Measurements from ENCODE around the gene FKRP. TPM values are rescaled to one million over a fixed set of nuclear protein-coding genes. Genes with fewer than 3 reads are reported as not detected.
A peak's percentile ranks its signal among the peaks of the same experiment; 100 is the strongest.

The FKRP gene
- total RNA-seq, 1 experiment from 2014 or later = 24.1 TPM

DNA sequence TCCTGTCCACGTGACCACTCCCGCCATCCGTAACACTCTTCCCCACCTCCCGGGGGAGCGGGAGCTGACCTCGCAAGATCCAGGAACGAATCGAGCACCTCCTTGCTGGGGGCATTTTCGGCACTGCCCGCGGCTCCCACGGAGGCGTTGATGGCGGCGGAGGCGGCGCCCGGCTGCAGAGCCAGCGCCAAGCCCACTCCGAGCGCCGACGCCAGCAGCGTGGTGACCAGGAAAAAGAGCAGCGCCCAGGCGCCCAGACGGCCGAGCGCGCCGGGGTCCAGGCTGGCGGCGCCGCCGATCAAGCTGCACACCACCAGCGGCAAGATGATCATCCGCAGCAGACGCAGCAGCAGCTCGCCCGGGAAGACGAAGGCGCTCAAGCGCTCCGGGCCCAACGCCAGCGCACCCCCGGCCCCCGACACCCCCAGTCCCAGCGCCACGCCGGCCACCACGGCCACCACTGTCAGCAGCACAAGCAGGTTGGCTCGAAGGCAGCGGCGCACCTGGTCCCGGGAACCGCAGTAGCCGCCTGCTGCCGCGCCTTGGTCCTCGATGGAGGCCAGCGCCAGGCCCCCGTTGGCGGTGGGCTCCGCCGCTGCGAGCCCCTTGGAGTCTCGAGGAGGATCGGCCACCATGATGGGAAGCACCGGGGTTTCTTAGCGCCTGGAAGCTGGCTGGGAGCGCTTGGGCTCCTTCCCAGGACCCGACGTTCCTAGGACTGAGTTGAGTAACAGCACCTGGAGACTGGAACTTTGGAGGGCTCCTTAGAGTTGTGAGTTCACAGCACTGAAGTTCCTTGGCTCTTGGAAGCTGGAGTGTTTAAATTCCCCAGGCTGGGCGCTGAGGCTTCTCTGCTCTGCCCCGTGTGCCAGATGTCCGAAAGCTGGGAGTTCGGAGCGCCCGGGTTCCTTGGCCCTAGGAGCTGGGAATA is 41.7 kb downstream of the FKRP start:
- ChIA-PET POLR2A (interaction anchor here (0.6 to 1.9 kb wide), 11 partner anchors 9 to 456 kb away, joined by 3 to 11 read pairs (median 3); partner anchors contain the start of gene AP2S1), CTCF (interaction anchor here (0.5 to 2.6 kb wide), 5 partner anchors 30 to 312 kb away, joined by 3 to 22 read pairs (median 4); no protein-coding TSS in a partner anchor)
- Mint-ChIP-seq H3K9me3 (no peaks in the 10 kb centered on the region), H3K4me3 (peak overlapping the region; percentile 95), H3K27me3 (ENCODE audit: low read depth) (peaks cover 16% of the 10 kb centered on the region), H3K36me3 (peaks cover 26% of the 10 kb centered on the region), H3K4me1 (peaks cover 42% of the 10 kb centered on the region), H3K27ac (peak overlapping the region; percentile 60)
- ATAC-seq = peak; percentile 4; the same call in 1 of the 2 replicates
- DNase-seq (ENCODE audit: low spot score) = peak; percentile 53
- TF ChIP-seq, protein P1, sequence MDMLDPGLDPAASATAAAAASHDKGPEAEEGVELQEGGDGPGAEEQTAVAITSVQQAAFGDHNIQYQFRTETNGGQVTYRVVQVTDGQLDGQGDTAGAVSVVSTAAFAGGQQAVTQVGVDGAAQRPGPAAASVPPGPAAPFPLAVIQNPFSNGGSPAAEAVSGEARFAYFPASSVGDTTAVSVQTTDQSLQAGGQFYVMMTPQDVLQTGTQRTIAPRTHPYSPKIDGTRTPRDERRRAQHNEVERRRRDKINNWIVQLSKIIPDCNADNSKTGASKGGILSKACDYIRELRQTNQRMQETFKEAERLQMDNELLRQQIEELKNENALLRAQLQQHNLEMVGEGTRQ (CRISPR knock-in tag; IDR thresholded peaks at IDR 0.05) = peak; percentile 91
- no peak for TF ChIP-seq ZBTB21 (CRISPR knock-in tag; IDR thresholded peaks at IDR 0.05; ENCODE audit: borderline replicate concordance)
- TF ChIP-seq, protein P2, sequence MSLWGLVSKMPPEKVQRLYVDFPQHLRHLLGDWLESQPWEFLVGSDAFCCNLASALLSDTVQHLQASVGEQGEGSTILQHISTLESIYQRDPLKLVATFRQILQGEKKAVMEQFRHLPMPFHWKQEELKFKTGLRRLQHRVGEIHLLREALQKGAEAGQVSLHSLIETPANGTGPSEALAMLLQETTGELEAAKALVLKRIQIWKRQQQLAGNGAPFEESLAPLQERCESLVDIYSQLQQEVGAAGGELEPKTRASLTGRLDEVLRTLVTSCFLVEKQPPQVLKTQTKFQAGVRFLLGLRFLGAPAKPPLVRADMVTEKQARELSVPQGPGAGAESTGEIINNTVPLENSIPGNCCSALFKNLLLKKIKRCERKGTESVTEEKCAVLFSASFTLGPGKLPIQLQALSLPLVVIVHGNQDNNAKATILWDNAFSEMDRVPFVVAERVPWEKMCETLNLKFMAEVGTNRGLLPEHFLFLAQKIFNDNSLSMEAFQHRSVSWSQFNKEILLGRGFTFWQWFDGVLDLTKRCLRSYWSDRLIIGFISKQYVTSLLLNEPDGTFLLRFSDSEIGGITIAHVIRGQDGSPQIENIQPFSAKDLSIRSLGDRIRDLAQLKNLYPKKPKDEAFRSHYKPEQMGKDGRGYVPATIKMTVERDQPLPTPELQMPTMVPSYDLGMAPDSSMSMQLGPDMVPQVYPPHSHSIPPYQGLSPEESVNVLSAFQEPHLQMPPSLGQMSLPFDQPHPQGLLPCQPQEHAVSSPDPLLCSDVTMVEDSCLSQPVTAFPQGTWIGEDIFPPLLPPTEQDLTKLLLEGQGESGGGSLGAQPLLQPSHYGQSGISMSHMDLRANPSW (CRISPR knock-in tag; conservative IDR thresholded peaks at IDR 0.05; ENCODE audit: low read depth) = no peak
- TF ChIP-seq FOXK1 (CRISPR knock-in tag; IDR thresholded peaks at IDR 0.05) = 0 out of 2 replicates have a peak, but pooled peaks have one; percentile 36
- peak; percentile 77; the same call in 1 of the 2 replicates for TF ChIP-seq FOXP1 (CRISPR knock-in tag; IDR thresholded peaks at IDR 0.05; ENCODE audit: borderline replicate concordance)
- TF ChIP-seq FOXJ3 (CRISPR knock-in tag; IDR thresholded peaks at IDR 0.05; ENCODE audit: borderline replicate concordance) = no peak
- no peak for TF ChIP-seq PREB (CRISPR knock-in tag; IDR thresholded peaks at IDR 0.05; ENCODE audit: borderline replicate concordance)
- no peak for TF ChIP-seq ZNF416 (CRISPR knock-in tag; IDR thresholded peaks at IDR 0.05)
- TF ChIP-seq, protein P3, sequence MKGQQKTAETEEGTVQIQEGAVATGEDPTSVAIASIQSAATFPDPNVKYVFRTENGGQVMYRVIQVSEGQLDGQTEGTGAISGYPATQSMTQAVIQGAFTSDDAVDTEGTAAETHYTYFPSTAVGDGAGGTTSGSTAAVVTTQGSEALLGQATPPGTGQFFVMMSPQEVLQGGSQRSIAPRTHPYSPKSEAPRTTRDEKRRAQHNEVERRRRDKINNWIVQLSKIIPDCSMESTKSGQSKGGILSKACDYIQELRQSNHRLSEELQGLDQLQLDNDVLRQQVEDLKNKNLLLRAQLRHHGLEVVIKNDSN (CRISPR knock-in tag; IDR thresholded peaks at IDR 0.05) = peak; percentile 86; the same call in 1 of the 2 replicates
- no peak for TF ChIP-seq NFE2L1 (CRISPR knock-in tag; IDR thresholded peaks at IDR 0.05)
- TF ChIP-seq, protein P4, sequence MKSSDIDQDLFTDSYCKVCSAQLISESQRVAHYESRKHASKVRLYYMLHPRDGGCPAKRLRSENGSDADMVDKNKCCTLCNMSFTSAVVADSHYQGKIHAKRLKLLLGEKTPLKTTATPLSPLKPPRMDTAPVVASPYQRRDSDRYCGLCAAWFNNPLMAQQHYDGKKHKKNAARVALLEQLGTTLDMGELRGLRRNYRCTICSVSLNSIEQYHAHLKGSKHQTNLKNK (CRISPR knock-in tag; IDR thresholded peaks at IDR 0.05) = no peak
- TF ChIP-seq TCF7 (CRISPR knock-in tag; IDR thresholded peaks at IDR 0.05; ENCODE audit: low read depth) = no peak
- TF ChIP-seq ZNF423 (CRISPR knock-in tag; IDR thresholded peaks at IDR 0.05) = no peak
- no peak for TF ChIP-seq ZNF263 (CRISPR knock-in tag; IDR thresholded peaks at IDR 0.05; ENCODE audit: low read depth)
- no peak for TF ChIP-seq AR (CRISPR knock-in tag; IDR thresholded peaks at IDR 0.05)
- TF ChIP-seq ZNF219 (CRISPR knock-in tag; IDR thresholded peaks at IDR 0.05; ENCODE audit: borderline replicate concordance) = no peak
- TF ChIP-seq SP1 (CRISPR knock-in tag; conservative IDR thresholded peaks at IDR 0.05) = peak; percentile 28; the same call in 1 of the 2 replicates
- TF ChIP-seq NR3C1 (CRISPR knock-in tag; conservative IDR thresholded peaks at IDR 0.05; ENCODE audit: low read depth) = no peak
- TF ChIP-seq, protein P5, sequence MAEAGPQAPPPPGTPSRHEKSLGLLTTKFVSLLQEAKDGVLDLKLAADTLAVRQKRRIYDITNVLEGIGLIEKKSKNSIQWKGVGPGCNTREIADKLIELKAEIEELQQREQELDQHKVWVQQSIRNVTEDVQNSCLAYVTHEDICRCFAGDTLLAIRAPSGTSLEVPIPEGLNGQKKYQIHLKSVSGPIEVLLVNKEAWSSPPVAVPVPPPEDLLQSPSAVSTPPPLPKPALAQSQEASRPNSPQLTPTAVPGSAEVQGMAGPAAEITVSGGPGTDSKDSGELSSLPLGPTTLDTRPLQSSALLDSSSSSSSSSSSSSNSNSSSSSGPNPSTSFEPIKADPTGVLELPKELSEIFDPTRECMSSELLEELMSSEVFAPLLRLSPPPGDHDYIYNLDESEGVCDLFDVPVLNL (CRISPR knock-in tag; IDR thresholded peaks at IDR 0.05; ENCODE audit: borderline replicate concordance, low read depth) = 0 out of 2 replicates have a peak, but pooled peaks have one; percentile 40
- TF ChIP-seq ZNF121 (CRISPR knock-in tag; IDR thresholded peaks at IDR 0.05) = no peak
- TF ChIP-seq ETV6 (CRISPR knock-in tag; IDR thresholded peaks at IDR 0.05) = 0 out of 2 replicates have a peak, but pooled peaks have one; percentile 42
- no peak for TF ChIP-seq EMX1 (CRISPR knock-in tag; IDR thresholded peaks at IDR 0.05)
- TF ChIP-seq, protein P6, sequence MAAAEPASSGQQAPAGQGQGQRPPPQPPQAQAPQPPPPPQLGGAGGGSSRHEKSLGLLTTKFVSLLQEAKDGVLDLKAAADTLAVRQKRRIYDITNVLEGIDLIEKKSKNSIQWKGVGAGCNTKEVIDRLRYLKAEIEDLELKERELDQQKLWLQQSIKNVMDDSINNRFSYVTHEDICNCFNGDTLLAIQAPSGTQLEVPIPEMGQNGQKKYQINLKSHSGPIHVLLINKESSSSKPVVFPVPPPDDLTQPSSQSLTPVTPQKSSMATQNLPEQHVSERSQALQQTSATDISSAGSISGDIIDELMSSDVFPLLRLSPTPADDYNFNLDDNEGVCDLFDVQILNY (CRISPR knock-in tag; IDR thresholded peaks at IDR 0.05) = no peak
